Bone marrow (tissue), 2 donors: Measurements from ENCODE around the gene KLHL29.
"Not testable (repeated sequence)": the region's sequence is repeated elsewhere in the genome, so short reads cannot be mapped to it uniquely, and the experiment has no call there.

Experiments
- DNase-seq, 2 donors: peaks; one replicate each; lab custom pipeline; 2025; lab: John Stamatoyannopoulos, UW

KLHL29 gene

GRCh38 chr2:23721454-23721826 is 336.5 kb downstream of the KLHL29 start:
- no peak for DNase-seq

- no peak for DNase-seq
Observed at GRCh38 chr2:23722255-23722654, 337.3 kb downstream of the KLHL29 start.

GRCh38 chr2:23723029-23723428 is 338.1 kb downstream of the KLHL29 start:
- DNase-seq, result not testable (repeated sequence)

GRCh38 chr2:23734416-23734815 is 349.4 kb downstream of the KLHL29 start:
- no peak for DNase-seq

- not testable (repeated sequence) for DNase-seq
Observed at GRCh38 chr2:23736783-23737182, 351.8 kb downstream of the KLHL29 start.

- no peak for DNase-seq
Observed at GRCh38 chr2:23745068-23745725, 360.2 kb downstream of the KLHL29 start.

- DNase-seq, result no peak
Observed at GRCh38 chr2:23745726-23746105, 360.7 kb downstream of the KLHL29 start.

- DNase-seq, result no peak
Observed at GRCh38 chr2:23746141-23746863, 361.3 kb downstream of the KLHL29 start.

GRCh38 chr2:23751747-23752265 is 366.8 kb downstream of the KLHL29 start:
- no peak for DNase-seq

- no peak for DNase-seq
Observed at GRCh38 chr2:23753291-23754010, 368.5 kb downstream of the KLHL29 start.

GRCh38 chr2:23754970-23755369 is 370.0 kb downstream of the KLHL29 start:
- DNase-seq, result no peak

GRCh38 chr2:23756593-23757292 is 371.8 kb downstream of the KLHL29 start:
- no peak for DNase-seq

- DNase-seq, result peak in 1 of 2 donors; percentile 5
Observed at GRCh38 chr2:23757686-23758433, 372.9 kb downstream of the KLHL29 start.
